ENCODE results near the gene EFCAB6. TPM values are rescaled to one million over a fixed set of nuclear protein-coding genes. Genes with fewer than 3 reads are reported as not detected.

EFCAB6 gene
- total RNA-seq, 2 experiments from 2014 or later: 0.56 to 0.71 TPM

- ChIA-PET POLR2A (no interaction called here), CTCF (no interaction called here)
- intact Hi-C loops (cut with DNase I, micrococcal nuclease): no loop called here
Observed at GRCh38 chr22:43616645-43617044, 195.5 kb downstream of the EFCAB6 start.

GRCh38 chr22:43600265-43600664, 211.8 kb downstream of the EFCAB6 start:
- CTCF ChIA-PET: no interaction called here
- POLR2A ChIA-PET: no interaction called here
- Mint-ChIP-seq H3K9me3 (ENCODE audit: low read depth) (peaks cover 2% of the 10 kb centered on the region), H3K27me3 (peaks cover 2% of the 10 kb centered on the region), H3K36me3 (ENCODE audit: low read depth) (no peaks in the 10 kb centered on the region), H3K4me3 (no peak overlapping the region), H3K27ac (no peak overlapping the region), H3K4me1 (no peaks in the 10 kb centered on the region)
- intact Hi-C loops (cut with DNase I, micrococcal nuclease): no loop called here
- DNase-seq (no peak), ATAC-seq (no peak)

More at GRCh38 chr22:43616645-43617044, 195.5 kb downstream of the EFCAB6 start:
- Mint-ChIP-seq H3K36me3 (ENCODE audit: low read depth) (no peaks in the 10 kb centered on the region), H3K27me3 (peaks cover 20% of the 10 kb centered on the region), H3K4me3 (no peak overlapping the region), H3K27ac (no peak overlapping the region), H3K9me3 (ENCODE audit: low read depth) (no peaks in the 10 kb centered on the region), H3K4me1 (no peaks in the 10 kb centered on the region)
- ATAC-seq (no peak), DNase-seq (no peak)

- intact Hi-C loops (cut with DNase I, micrococcal nuclease): no loop called here
- POLR2A ChIA-PET: no interaction called here
- H3K4me3 Mint-ChIP-seq: no peak overlapping the region
- ATAC-seq: no peak
- H3K27me3 Mint-ChIP-seq: peaks cover 26% of the 10 kb centered on the region
- H3K4me1 Mint-ChIP-seq: no peaks in the 10 kb centered on the region
- CTCF ChIA-PET: no interaction called here
- H3K9me3 Mint-ChIP-seq (ENCODE audit: low read depth): peaks cover 11% of the 10 kb centered on the region
- no peaks in the 10 kb centered on the region for H3K36me3 Mint-ChIP-seq (ENCODE audit: low read depth)
- DNase-seq: no peak
- H3K27ac Mint-ChIP-seq: no peak overlapping the region
Observed at GRCh38 chr22:43592476-43592875, 219.6 kb downstream of the EFCAB6 start.

GRCh38 chr22:43591380-43591779, 220.7 kb downstream of the EFCAB6 start:
- H3K4me1 Mint-ChIP-seq: no peaks in the 10 kb centered on the region
- ChIA-PET CTCF (no interaction called here), POLR2A (no interaction called here)
- H3K36me3 Mint-ChIP-seq (ENCODE audit: low read depth): no peaks in the 10 kb centered on the region
- no peak overlapping the region for H3K4me3 Mint-ChIP-seq
- H3K27ac Mint-ChIP-seq: no peak overlapping the region
- ATAC-seq (no peak), DNase-seq (no peak)
- H3K9me3 Mint-ChIP-seq (ENCODE audit: low read depth): peaks cover 11% of the 10 kb centered on the region
- intact Hi-C loops (cut with DNase I, micrococcal nuclease): no loop called here
- peaks cover 27% of the 10 kb centered on the region for H3K27me3 Mint-ChIP-seq

GRCh38 chr22:43587574-43587973, 224.5 kb downstream of the EFCAB6 start:
- Mint-ChIP-seq H3K4me3 (no peak overlapping the region), H3K36me3 (ENCODE audit: low read depth) (no peaks in the 10 kb centered on the region), H3K4me1 (no peaks in the 10 kb centered on the region), H3K27ac (no peak overlapping the region), H3K9me3 (ENCODE audit: low read depth) (peaks cover 12% of the 10 kb centered on the region), H3K27me3 (peaks cover 23% of the 10 kb centered on the region)
- DNase-seq (no peak), ATAC-seq (no peak)
- POLR2A ChIA-PET: no interaction called here
- CTCF ChIA-PET: no interaction called here
- intact Hi-C loops (cut with DNase I, micrococcal nuclease): no loop called here

- CTCF ChIA-PET: no interaction called here
- no peaks in the 10 kb centered on the region for H3K36me3 Mint-ChIP-seq (ENCODE audit: low read depth)
- POLR2A ChIA-PET: no interaction called here
- ATAC-seq (no peak), DNase-seq (no peak)
- peaks cover 21% of the 10 kb centered on the region for H3K27me3 Mint-ChIP-seq
- peaks cover 17% of the 10 kb centered on the region for H3K9me3 Mint-ChIP-seq (ENCODE audit: low read depth)
- H3K27ac Mint-ChIP-seq: no peak overlapping the region
- no peak overlapping the region for H3K4me3 Mint-ChIP-seq
- H3K4me1 Mint-ChIP-seq: no peaks in the 10 kb centered on the region
- intact Hi-C loops (cut with DNase I, micrococcal nuclease): no loop called here
Observed at GRCh38 chr22:43583501-43583900, 228.6 kb downstream of the EFCAB6 start.

GRCh38 chr22:43582394-43582793, 229.7 kb downstream of the EFCAB6 start:
- no peaks in the 10 kb centered on the region for H3K36me3 Mint-ChIP-seq (ENCODE audit: low read depth)
- ATAC-seq (no peak), DNase-seq (no peak)
- intact Hi-C loops (cut with DNase I, micrococcal nuclease): no loop called here
- H3K4me3 Mint-ChIP-seq: no peak overlapping the region
- no peaks in the 10 kb centered on the region for H3K4me1 Mint-ChIP-seq
- H3K27me3 Mint-ChIP-seq: peaks cover 19% of the 10 kb centered on the region
- H3K27ac Mint-ChIP-seq: no peak overlapping the region
- ChIA-PET CTCF (no interaction called here), POLR2A (no interaction called here)
- H3K9me3 Mint-ChIP-seq (ENCODE audit: low read depth): peaks cover 17% of the 10 kb centered on the region

- intact Hi-C loops (cut with DNase I, micrococcal nuclease): no loop called here
- H3K36me3 Mint-ChIP-seq (ENCODE audit: low read depth): no peaks in the 10 kb centered on the region
- H3K4me3 Mint-ChIP-seq: no peak overlapping the region
- CTCF ChIA-PET: no interaction called here
- peaks cover 17% of the 10 kb centered on the region for H3K9me3 Mint-ChIP-seq (ENCODE audit: low read depth)
- POLR2A ChIA-PET: no interaction called here
- H3K27ac Mint-ChIP-seq: no peak overlapping the region
- peaks cover 19% of the 10 kb centered on the region for H3K27me3 Mint-ChIP-seq
- ATAC-seq: no peak
- DNase-seq: no peak
- H3K4me1 Mint-ChIP-seq: no peaks in the 10 kb centered on the region
Observed at GRCh38 chr22:43580271-43580750, 231.8 kb downstream of the EFCAB6 start.

- H3K36me3 Mint-ChIP-seq (ENCODE audit: low read depth): no peaks in the 10 kb centered on the region
- H3K27me3 Mint-ChIP-seq: peaks cover 5% of the 10 kb centered on the region
- H3K9me3 Mint-ChIP-seq (ENCODE audit: low read depth): no peaks in the 10 kb centered on the region
- H3K4me1 Mint-ChIP-seq: no peaks in the 10 kb centered on the region
- DNase-seq (no peak), ATAC-seq (no peak)
- intact Hi-C loops (cut with DNase I, micrococcal nuclease): no loop called here
- ChIA-PET CTCF (no interaction called here), POLR2A (no interaction called here)
- H3K27ac Mint-ChIP-seq: no peak overlapping the region
- H3K4me3 Mint-ChIP-seq: no peak overlapping the region
Observed at GRCh38 chr22:43574738-43575137, 237.4 kb downstream of the EFCAB6 start.

- no peak for ATAC-seq
- no peak overlapping the region for H3K27ac Mint-ChIP-seq
- POLR2A ChIA-PET: no interaction called here
Observed at GRCh38 chr22:43572710-43573109, 239.4 kb downstream of the EFCAB6 start.

GRCh38 chr22:43571181-43571580, 240.9 kb downstream of the EFCAB6 start:
- DNase-seq: no peak
- POLR2A ChIA-PET: no interaction called here
- intact Hi-C loops (cut with DNase I, micrococcal nuclease): no loop called here
- Mint-ChIP-seq H3K4me3 (no peak overlapping the region), H3K27me3 (peaks cover 7% of the 10 kb centered on the region), H3K36me3 (ENCODE audit: low read depth) (no peaks in the 10 kb centered on the region), H3K9me3 (ENCODE audit: low read depth) (no peaks in the 10 kb centered on the region), H3K27ac (no peak overlapping the region), H3K4me1 (no peaks in the 10 kb centered on the region)
- no peak for ATAC-seq
- CTCF ChIA-PET: no interaction called here

More at GRCh38 chr22:43572710-43573109, 239.4 kb downstream of the EFCAB6 start:
- CTCF ChIA-PET: no interaction called here
- intact Hi-C loops (cut with DNase I, micrococcal nuclease): no loop called here
- DNase-seq: no peak
- no peaks in the 10 kb centered on the region for H3K9me3 Mint-ChIP-seq (ENCODE audit: low read depth)
- no peak overlapping the region for H3K4me3 Mint-ChIP-seq
- no peaks in the 10 kb centered on the region for H3K4me1 Mint-ChIP-seq
- H3K27me3 Mint-ChIP-seq: peaks cover 7% of the 10 kb centered on the region
- H3K36me3 Mint-ChIP-seq (ENCODE audit: low read depth): no peaks in the 10 kb centered on the region

GRCh38 chr22:43570531-43571165, 241.5 kb downstream of the EFCAB6 start:
- H3K9me3 Mint-ChIP-seq (ENCODE audit: low read depth): no peaks in the 10 kb centered on the region
- intact Hi-C loops (cut with DNase I, micrococcal nuclease): no loop called here
- peaks cover 7% of the 10 kb centered on the region for H3K27me3 Mint-ChIP-seq
- ChIA-PET CTCF (no interaction called here), POLR2A (no interaction called here)
- DNase-seq: no peak
- no peak for ATAC-seq
- H3K27ac Mint-ChIP-seq: no peak overlapping the region
- no peaks in the 10 kb centered on the region for H3K4me1 Mint-ChIP-seq
- no peaks in the 10 kb centered on the region for H3K36me3 Mint-ChIP-seq (ENCODE audit: low read depth)
- H3K4me3 Mint-ChIP-seq: no peak overlapping the region

GRCh38 chr22:43569111-43569510, 243.0 kb downstream of the EFCAB6 start:
- CTCF ChIA-PET: interaction anchor here (0.6 kb wide), 1 partner anchor 50 kb away, joined by 3 read pairs; no protein-coding TSS in a partner anchor
- intact Hi-C loops (cut with DNase I, micrococcal nuclease): no loop called here

More at GRCh38 chr22:43569111-43569510, 243.0 kb downstream of the EFCAB6 start:
- no peaks in the 10 kb centered on the region for H3K36me3 Mint-ChIP-seq (ENCODE audit: low read depth)
- H3K9me3 Mint-ChIP-seq (ENCODE audit: low read depth): no peaks in the 10 kb centered on the region
- H3K27me3 Mint-ChIP-seq: peaks cover 7% of the 10 kb centered on the region
- no peaks in the 10 kb centered on the region for H3K4me1 Mint-ChIP-seq
- H3K4me3 Mint-ChIP-seq: no peak overlapping the region
- POLR2A ChIA-PET: no interaction called here
- ATAC-seq (no peak), DNase-seq (no peak)
- no peak overlapping the region for H3K27ac Mint-ChIP-seq

All from activated CD4-positive, alpha-beta T cell treated with anti-CD3 and anti-CD28 coated beads for 36 hours (primary cell).